ENCODE data around the gene GRIA2. TPM values are rescaled to one million over a fixed set of nuclear protein-coding genes. Genes with fewer than 3 reads are reported as not detected.
A peak's percentile ranks its signal among the peaks of the same experiment; 100 is the strongest.
"Not testable (repeated sequence)": the region's sequence is repeated elsewhere in the genome, so short reads cannot be mapped to it uniquely, and the experiment has no call there.

Gene GRIA2
- total and polyA plus RNA-seq, 5 donors: 0.09 TPM; not detected in 4

DNA sequence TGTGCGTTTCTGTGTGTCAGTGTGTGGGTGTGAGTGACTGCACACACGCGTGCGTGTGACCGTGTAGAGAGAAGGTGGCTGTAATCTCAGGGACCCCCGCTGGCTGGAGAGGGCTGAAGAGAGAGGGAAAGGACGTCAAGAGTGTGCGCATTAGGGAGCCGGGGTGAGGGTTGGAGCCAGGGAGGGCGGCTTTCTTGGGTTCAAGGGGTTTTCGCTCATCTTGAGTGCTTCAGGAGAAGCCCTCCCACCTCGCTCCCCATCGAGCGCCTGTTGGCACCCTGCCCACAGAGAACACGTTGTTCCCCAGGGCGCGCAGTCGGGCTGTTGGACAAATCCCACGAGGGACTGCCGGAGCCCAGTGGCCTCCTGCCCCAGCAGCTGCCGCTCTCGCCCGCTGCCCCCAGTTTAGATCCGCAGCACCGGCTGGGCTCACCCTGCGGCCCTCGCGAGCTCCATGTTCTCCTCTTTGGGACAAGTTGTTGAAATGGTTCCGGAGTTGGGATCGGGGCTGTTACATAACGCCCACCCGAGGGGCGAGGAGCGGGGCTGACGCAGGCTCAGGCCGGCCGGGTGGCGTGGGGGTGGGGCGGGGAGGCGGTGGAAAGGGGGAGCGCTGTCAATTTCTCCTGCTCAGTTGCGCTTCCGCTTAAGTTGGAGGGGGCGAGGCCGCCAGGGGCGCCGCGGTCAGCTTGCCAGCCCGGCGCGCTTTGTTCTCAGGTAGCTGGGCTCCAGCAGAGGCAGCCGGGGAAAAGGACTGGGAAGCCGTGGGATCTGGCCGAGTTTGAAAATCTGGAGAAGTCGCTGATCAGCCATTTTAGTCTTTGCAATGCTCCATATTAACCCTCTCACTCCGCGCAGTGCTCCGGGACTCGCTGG lies 1.6 kb downstream of the GRIA2 start:
- Histone ChIP-seq H3K4me3 (ENCODE audit: low read length) (peak overlapping the region; percentile 38), H3K4me1 (ENCODE audit: control insufficient read depth, insufficient read depth, low read length) (peaks cover 2% of the 10 kb centered on the region), H3K27ac (ENCODE audit: low read length) (no peak overlapping the region), H3K9me3 (ENCODE audit: control insufficient read depth, low read length) (no peaks in the 10 kb centered on the region), H3K27me3 (ENCODE audit: control insufficient read depth, insufficient read depth) (no peaks in the 10 kb centered on the region)
- ATAC-seq: peak in 1 of 2 donors; percentile 19
- 1% methylated on average over 59 of the region's 59 CpGs for WGBS
- peak in 1 of 3 donors; percentile 51 for DNase-seq
- intact Hi-C loops (cut with DNase I): no loop called here

DNA sequence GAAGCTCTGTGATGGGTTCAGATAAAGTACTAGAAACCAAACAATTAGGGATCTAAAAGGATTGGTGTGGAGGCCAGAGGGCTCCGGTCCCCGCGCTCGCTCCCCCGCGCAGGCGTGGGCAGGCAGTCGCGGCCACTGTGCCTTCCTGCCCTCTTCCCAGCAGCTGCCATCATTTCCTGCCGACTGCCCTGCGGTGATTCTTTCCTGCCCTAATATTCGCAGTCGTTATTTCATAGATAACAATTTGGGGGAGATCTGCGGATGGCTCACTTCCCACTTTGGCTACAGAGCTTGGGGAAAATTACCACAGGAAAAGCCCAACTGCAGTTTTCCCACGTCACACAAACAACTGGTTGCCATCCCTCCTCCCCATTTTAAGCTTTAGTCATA lies 2.2 kb downstream of the GRIA2 start:
- Histone ChIP-seq H3K4me3 (ENCODE audit: low read length) (peak overlapping the region; percentile 38), H3K9me3 (ENCODE audit: control insufficient read depth, low read length) (no peaks in the 10 kb centered on the region), H3K27ac (ENCODE audit: low read length) (no peak overlapping the region), H3K4me1 (ENCODE audit: control insufficient read depth, insufficient read depth, low read length) (peaks cover 2% of the 10 kb centered on the region), H3K27me3 (ENCODE audit: control insufficient read depth, insufficient read depth) (no peaks in the 10 kb centered on the region)
- DNase-seq (peak in 1 of 3 donors; percentile 23), ATAC-seq (no peak)
- WGBS: 3% methylated on average over 15 of the region's 15 CpGs
- intact Hi-C loops (cut with DNase I): no loop called here

DNA sequence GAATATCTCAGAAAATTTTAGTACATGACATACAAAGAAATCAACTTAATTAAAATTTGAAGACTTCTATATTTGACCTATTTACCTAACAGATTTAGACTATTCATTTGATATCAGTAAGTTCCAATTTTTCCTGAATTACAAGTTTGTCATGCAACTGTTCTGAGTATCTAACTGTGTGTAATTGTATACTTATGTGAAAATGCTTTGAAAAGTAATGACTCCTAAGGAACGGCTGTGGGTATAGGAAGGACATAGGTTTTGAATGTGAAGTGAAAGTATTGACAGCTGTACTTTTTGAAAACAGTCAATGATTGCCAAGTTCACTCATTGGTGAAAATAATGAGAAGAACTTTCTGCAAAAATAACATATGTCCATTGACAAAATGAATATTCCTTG lies 2.9 kb downstream of the GRIA2 start:
- H3K27ac ChIP-seq (ENCODE audit: low read length): no peak overlapping the region
- DNase-seq (no peak), ATAC-seq (no peak)
- peaks cover 2% of the 10 kb centered on the region for H3K4me1 ChIP-seq (ENCODE audit: control insufficient read depth, insufficient read depth, low read length)
- no peaks in the 10 kb centered on the region for H3K27me3 ChIP-seq (ENCODE audit: control insufficient read depth, insufficient read depth)
- 68% methylated on average over 1 of the region's 1 CpG for WGBS
- intact Hi-C loops (cut with DNase I): no loop called here
- H3K9me3 ChIP-seq (ENCODE audit: control insufficient read depth, low read length): no peaks in the 10 kb centered on the region
- no peak overlapping the region for H3K4me3 ChIP-seq (ENCODE audit: low read length)

DNA sequence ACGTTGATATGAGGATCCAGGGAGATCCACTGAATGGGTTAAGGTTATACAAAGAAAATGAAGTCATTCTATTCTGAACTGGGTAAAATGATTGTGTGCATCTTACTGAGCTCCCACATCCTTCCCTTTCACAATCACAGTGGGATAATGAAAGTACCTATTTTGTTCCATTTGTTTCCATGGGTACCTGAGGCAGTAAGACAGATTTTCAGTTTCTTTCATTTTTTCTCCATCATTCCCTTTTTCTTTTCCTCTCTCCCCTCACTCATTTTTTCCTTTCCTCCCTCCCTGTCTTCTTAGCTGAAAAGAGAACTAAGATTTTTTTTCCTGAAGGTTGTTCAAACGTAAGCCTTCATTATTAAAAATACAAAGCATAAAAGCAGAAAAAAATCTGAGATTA lies 4.6 kb downstream of the GRIA2 start:
- Histone ChIP-seq H3K9me3 (ENCODE audit: control insufficient read depth, low read length) (no peaks in the 10 kb centered on the region), H3K27me3 (ENCODE audit: control insufficient read depth, insufficient read depth) (no peaks in the 10 kb centered on the region), H3K27ac (ENCODE audit: low read length) (no peak overlapping the region), H3K4me1 (ENCODE audit: control insufficient read depth, insufficient read depth, low read length) (peaks cover 2% of the 10 kb centered on the region), H3K4me3 (ENCODE audit: low read length) (no peak overlapping the region)
- DNase-seq (no peak), ATAC-seq (no peak)
- intact Hi-C loops (cut with DNase I): no loop called here
- 49% methylated on average over 2 of the region's 2 CpGs for WGBS

DNA sequence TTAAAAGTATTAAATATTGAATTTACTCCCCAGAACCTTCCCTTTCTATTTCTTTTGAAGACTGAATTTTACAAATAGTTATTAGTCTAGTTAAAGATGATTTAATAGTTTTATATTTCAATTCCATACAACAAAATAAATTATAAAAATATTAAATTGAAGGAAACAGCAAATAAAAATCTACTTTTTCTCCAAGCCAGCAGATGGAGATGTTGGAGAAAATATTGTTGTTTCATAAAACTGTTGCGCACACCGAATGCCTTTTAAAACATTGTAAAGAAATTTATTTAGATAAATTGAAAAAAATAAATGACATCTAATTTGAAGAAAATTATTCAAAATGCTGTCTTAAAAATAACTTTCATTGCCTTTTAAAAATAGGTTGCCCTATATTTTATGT lies 5.5 kb downstream of the GRIA2 start:
- 81% methylated on average over 2 of the region's 2 CpGs for WGBS
- Histone ChIP-seq H3K27ac (ENCODE audit: low read length) (no peak overlapping the region), H3K4me3 (ENCODE audit: low read length) (no peak overlapping the region), H3K27me3 (ENCODE audit: control insufficient read depth, insufficient read depth) (no peaks in the 10 kb centered on the region), H3K4me1 (ENCODE audit: control insufficient read depth, insufficient read depth, low read length) (no peaks in the 10 kb centered on the region), H3K9me3 (ENCODE audit: control insufficient read depth, low read length) (no peaks in the 10 kb centered on the region)
- intact Hi-C loops (cut with DNase I): no loop called here
- no peak for DNase-seq
- no peak for ATAC-seq

DNA sequence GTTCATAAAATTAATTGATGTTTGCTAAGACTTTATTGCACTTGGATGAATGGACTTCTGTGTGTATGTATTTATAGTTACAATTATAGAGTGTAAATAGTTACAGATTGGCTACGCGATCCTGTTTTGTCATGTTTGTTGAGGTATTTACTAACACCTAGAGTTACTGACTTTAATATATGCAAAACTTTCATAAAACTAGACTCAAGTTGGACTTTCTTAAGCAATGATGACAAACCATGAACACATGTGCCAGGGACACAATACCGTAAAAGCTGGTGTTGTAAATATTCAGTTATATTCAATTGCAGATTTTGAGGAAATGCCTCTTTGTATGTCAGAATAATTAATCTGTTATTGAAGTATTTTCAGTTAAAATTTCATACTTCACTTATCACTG lies 6.1 kb downstream of the GRIA2 start:
- intact Hi-C loops (cut with DNase I): no loop called here
- WGBS: 93% methylated on average over 3 of the region's 3 CpGs
- no peaks in the 10 kb centered on the region for H3K27me3 ChIP-seq (ENCODE audit: control insufficient read depth, insufficient read depth)

DNA sequence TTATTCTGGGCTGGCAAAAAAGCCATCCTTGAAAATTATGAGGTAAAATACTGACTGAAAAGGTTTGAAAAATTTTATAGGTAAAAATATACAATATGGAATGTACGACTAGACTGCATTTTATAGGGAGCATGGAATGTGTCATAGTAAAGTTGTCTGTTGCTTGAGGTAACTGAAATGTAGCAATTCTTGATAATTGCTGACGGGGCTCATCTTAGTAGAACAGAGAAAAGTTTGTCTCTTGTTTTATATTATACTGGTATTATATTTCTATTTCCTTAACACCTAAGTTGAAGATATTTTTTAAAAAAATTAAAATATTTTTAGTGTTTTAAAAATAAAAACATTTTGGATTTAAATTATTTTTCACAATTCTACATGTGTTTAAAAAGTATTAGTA lies 11.0 kb downstream of the GRIA2 start:
- Histone ChIP-seq H3K4me1 (ENCODE audit: control insufficient read depth, insufficient read depth, low read length) (no peaks in the 10 kb centered on the region), H3K27me3 (ENCODE audit: control insufficient read depth, insufficient read depth) (no peaks in the 10 kb centered on the region), H3K9me3 (ENCODE audit: control insufficient read depth, low read length) (no peaks in the 10 kb centered on the region), H3K27ac (ENCODE audit: low read length) (no peak overlapping the region), H3K4me3 (ENCODE audit: low read length) (no peak overlapping the region)
- ATAC-seq (no peak), DNase-seq (no peak)
- 79% methylated on average over 2 of the region's 2 CpGs for WGBS
- intact Hi-C loops (cut with DNase I): no loop called here

More for the DNA sequence above, 6.1 kb downstream of the GRIA2 start:
- Histone ChIP-seq H3K4me1 (ENCODE audit: control insufficient read depth, insufficient read depth, low read length) (no peaks in the 10 kb centered on the region), H3K27ac (ENCODE audit: low read length) (no peak overlapping the region), H3K4me3 (ENCODE audit: low read length) (no peak overlapping the region), H3K9me3 (ENCODE audit: control insufficient read depth, low read length) (no peaks in the 10 kb centered on the region)
- no peak for ATAC-seq
- DNase-seq: no peak

DNA sequence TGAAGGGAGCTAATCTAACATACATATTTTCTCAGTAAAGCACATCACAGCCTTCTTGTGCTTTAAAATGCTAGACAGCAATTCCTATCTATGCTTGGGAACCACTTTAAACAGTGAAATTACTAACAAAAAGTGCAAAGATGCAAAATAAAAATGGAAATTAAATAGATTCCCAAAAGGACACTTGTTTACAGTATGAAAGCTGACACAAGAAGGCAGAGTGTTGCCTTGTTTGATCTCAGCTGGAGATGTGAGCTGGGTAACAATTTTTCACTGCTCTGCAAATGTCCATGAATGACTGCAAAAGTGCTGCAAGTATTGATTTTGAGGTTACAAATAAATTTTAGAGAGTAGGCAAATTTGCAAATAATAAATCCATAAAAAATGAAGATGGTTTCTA lies 22.3 kb downstream of the GRIA2 start:
- no peaks in the 10 kb centered on the region for H3K4me1 ChIP-seq (ENCODE audit: control insufficient read depth, insufficient read depth, low read length)
- intact Hi-C loops (cut with DNase I): no loop called here
- DNase-seq (no peak), ATAC-seq (no peak)
- no peaks in the 10 kb centered on the region for H3K27me3 ChIP-seq (ENCODE audit: control insufficient read depth, insufficient read depth)
- no peak overlapping the region for H3K4me3 ChIP-seq (ENCODE audit: low read length)
- H3K27ac ChIP-seq (ENCODE audit: low read length): no peak overlapping the region
- no peaks in the 10 kb centered on the region for H3K9me3 ChIP-seq (ENCODE audit: control insufficient read depth, low read length)

DNA sequence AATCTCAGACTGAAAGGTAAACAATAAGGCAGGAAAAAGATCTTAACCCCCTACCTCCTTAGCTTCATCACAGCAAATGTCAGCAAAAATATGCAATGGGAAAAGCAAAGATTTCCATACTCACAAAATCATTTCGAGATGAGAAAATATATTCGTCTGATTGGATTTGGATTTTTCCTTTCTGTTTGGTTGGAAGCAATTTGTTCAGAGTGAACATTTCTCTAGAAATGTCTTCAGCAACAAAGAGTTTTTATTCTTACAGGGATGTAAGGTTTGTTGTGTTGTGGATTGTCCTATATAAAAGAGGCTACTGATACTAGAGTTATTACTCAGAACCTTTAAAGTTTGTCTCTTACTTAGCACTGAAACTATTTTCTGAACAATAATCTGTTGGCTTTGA lies 23.8 kb downstream of the GRIA2 start:
- Histone ChIP-seq H3K4me3 (ENCODE audit: low read length) (no peak overlapping the region), H3K9me3 (ENCODE audit: control insufficient read depth, low read length) (no peaks in the 10 kb centered on the region), H3K4me1 (ENCODE audit: control insufficient read depth, insufficient read depth, low read length) (no peaks in the 10 kb centered on the region), H3K27me3 (ENCODE audit: control insufficient read depth, insufficient read depth) (no peaks in the 10 kb centered on the region), H3K27ac (ENCODE audit: low read length) (no peak overlapping the region)
- intact Hi-C loops (cut with DNase I): no loop called here
- no peak for ATAC-seq
- no peak for DNase-seq
- 69% methylated on average over 2 of the region's 2 CpGs for WGBS

DNA sequence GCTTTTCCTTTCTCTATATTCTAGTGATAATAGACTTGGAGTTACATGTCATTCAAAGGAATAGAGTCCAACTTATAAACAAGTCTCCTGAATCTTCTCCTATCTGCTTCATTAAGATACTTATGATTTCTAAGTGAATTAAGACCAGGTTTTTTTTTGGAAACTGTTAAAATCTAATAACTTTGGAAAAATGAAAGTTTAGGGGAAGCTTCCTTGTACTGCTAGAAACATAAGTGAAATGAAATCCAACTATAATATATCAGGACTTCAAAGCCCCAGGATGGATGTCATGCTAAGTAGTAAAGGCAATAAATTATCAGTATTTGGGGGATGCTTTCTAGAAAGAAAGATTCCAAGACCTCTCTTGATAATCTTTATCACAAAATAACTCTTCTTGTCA lies 24.8 kb downstream of the GRIA2 start:
- ATAC-seq (no peak), DNase-seq (no peak)
- Histone ChIP-seq H3K4me3 (ENCODE audit: low read length) (no peak overlapping the region), H3K27ac (ENCODE audit: low read length) (no peak overlapping the region), H3K4me1 (ENCODE audit: control insufficient read depth, insufficient read depth, low read length) (no peaks in the 10 kb centered on the region), H3K9me3 (ENCODE audit: control insufficient read depth, low read length) (no peaks in the 10 kb centered on the region), H3K27me3 (ENCODE audit: control insufficient read depth, insufficient read depth) (no peaks in the 10 kb centered on the region)
- intact Hi-C loops (cut with DNase I): no loop called here

DNA sequence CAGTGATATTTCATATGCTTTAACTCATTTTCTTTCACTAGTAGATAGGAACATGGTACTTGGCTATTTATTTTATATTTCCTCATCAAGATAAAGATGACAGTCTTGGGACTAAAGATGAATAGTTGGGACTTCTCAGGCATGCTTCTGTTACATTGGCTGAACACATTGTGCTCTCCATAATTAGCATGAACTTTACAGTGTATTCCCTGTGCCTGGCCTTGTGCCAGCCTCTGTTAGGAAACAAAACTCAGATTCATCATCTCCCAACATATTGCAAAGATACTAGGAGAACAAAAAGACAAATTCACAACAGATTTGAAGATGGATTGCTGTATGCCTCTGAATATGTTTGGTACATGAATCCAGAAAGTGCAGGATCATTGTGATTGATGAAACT lies 26.4 kb downstream of the GRIA2 start:
- intact Hi-C loops (cut with DNase I): no loop called here
- H3K9me3 ChIP-seq (ENCODE audit: control insufficient read depth, low read length): no peaks in the 10 kb centered on the region
- ATAC-seq: no peak
- H3K27me3 ChIP-seq (ENCODE audit: control insufficient read depth, insufficient read depth): no peaks in the 10 kb centered on the region
- no peak overlapping the region for H3K27ac ChIP-seq (ENCODE audit: low read length)
- no peak overlapping the region for H3K4me3 ChIP-seq (ENCODE audit: low read length)
- no peak for DNase-seq
- no peaks in the 10 kb centered on the region for H3K4me1 ChIP-seq (ENCODE audit: control insufficient read depth, insufficient read depth, low read length)

DNA sequence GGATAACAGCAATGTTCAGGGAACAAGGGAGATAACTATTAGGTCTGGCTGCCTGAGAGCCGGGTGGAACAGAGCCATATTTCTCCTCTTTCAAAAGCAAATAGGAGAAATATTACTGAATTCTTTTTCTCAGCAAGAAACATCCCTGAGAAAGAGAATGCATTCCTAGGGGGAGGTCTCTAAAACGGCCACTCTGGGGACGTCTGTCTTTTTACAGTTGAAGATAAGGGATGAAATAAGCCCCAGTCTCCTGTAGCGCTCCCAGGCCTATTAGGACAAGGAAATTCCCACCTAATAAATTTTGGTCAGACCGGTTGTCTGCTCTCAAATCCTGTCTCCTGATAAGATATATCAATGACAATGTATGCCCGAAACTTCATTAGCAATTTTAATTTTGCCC lies 37.6 kb downstream of the GRIA2 start:
- H3K27ac ChIP-seq (ENCODE audit: low read length); DNase-seq; ATAC-seq; intact Hi-C loops (cut with DNase I); H3K9me3 ChIP-seq (ENCODE audit: control insufficient read depth, low read length); H3K27me3 ChIP-seq (ENCODE audit: control insufficient read depth, insufficient read depth); H3K4me1 ChIP-seq (ENCODE audit: control insufficient read depth, insufficient read depth, low read length); H3K4me3 ChIP-seq (ENCODE audit: low read length): not testable (repeated sequence)
- WGBS: 81% methylated on average over 6 of the region's 6 CpGs
